SU-DHL-6 (cell line): ENCODE results near the gene RAPSN.

Experiments
- H2AFZ ChIP-seq: fragments of 200-600 bp; sonication (generic); 2 replicates; pipeline ENCODE4 v1.6.1; 2014; ENCODE audit warnings: low read depth, mild to moderate bottlenecking, moderate library complexity, mixed read lengths, antibody characterized with exemption, low read length; ENCODE audit not compliant: severe bottlenecking
- H3F3A ChIP-seq: fragments of 200-600 bp; shearing (Covaris generic); 2 replicates; pipeline ENCODE4 v1.6.0; 2016; ENCODE audit warnings: antibody characterized with exemption, mild to moderate bottlenecking; ENCODE audit not compliant: insufficient read depth
- H3K27ac ChIP-seq: fragments of 200-600 bp; sonication (generic); 2 replicates; pipeline ENCODE4 v1.5.1; 2016; ENCODE audit warnings: low read depth, mild to moderate bottlenecking, low read length, moderate library complexity, mixed read lengths
- H3K27me3 ChIP-seq: fragments of 200-600 bp; sonication (generic), shearing (Covaris generic); 2 replicates; pipeline ENCODE4 v1.6.0; 2014; ENCODE audit warnings: mild to moderate bottlenecking, low read length
- H3K36me3 ChIP-seq: fragments of 200-600 bp; sonication (generic); 2 replicates; pipeline ENCODE4 v1.6.1; 2014; ENCODE audit warnings: mild to moderate bottlenecking, low read length, mixed read lengths
- H3K4me2 ChIP-seq: fragments of 300-600, 200-600 bp; shearing (Covaris generic), sonication (generic); 2 replicates; pipeline ENCODE4 v1.6.0; 2014; ENCODE audit warnings: low read length, low read depth, mild to moderate bottlenecking; ENCODE audit not compliant: poor library complexity, severe bottlenecking
- H3K4me3 ChIP-seq: fragments of 200-600 bp; sonication (generic); 2 replicates; pipeline ENCODE4 v1.5.1; 2014; ENCODE audit warnings: antibody characterized with exemption, low read length, mild to moderate bottlenecking, mixed read lengths; ENCODE audit not compliant: insufficient read depth, poor library complexity, severe bottlenecking
- H3K79me2 ChIP-seq: fragments of 200-600 bp; sonication (generic); 2 replicates; pipeline ENCODE4 v1.6.1; 2014; ENCODE audit warnings: mild to moderate bottlenecking, low read length, moderate library complexity; ENCODE audit not compliant: insufficient read depth
- H3K9ac ChIP-seq: fragments of 200-600 bp; sonication (generic); 2 replicates; pipeline ENCODE4 v1.7.0; 2014; ENCODE audit warnings: mild to moderate bottlenecking, low read length
- H3K9me2 ChIP-seq: fragments of 200-600 bp; sonication (generic); replicated peaks from 2 replicates; pipeline ENCODE4 v1.6.1; 2014; ENCODE audit warnings: low read length; ENCODE audit not compliant: insufficient read depth
- H3K9me3 ChIP-seq: fragments of 200-600 bp; sonication (generic); 2 replicates; pipeline ENCODE4 v1.6.1; 2014; ENCODE audit warnings: low read length, mixed read lengths; ENCODE audit not compliant: insufficient read depth
- H4K20me1 ChIP-seq: fragments of 200-600 bp; sonication (generic); 2 replicates; pipeline ENCODE4 v1.6.1; 2014; ENCODE audit warnings: low read depth, mild to moderate bottlenecking, antibody characterized with exemption, low read length, moderate library complexity, mixed read lengths
- EZH2phosphoT487 ChIP-seq: fragments of 200-600 bp; sonication (generic), shearing (Covaris generic); conservative IDR thresholded peaks from 2 replicates; pipeline ENCODE4 v1.6.1; 2018; ENCODE audit warnings: mild to moderate bottlenecking, antibody characterized with exemption, low read length, moderate library complexity, mixed read lengths
- TF ChIP-seq, protein P1 (sequence below): fragments of 200-600 bp; sonication (generic); IDR thresholded peaks from one replicate; pipeline ENCODE4 v1.5.1; 2017; ENCODE audit warnings: antibody characterized with exemption, mild to moderate bottlenecking, low read length, moderate library complexity; ENCODE audit not compliant: insufficient read depth, poor library complexity, severe bottlenecking

Gene RAPSN

DNA sequence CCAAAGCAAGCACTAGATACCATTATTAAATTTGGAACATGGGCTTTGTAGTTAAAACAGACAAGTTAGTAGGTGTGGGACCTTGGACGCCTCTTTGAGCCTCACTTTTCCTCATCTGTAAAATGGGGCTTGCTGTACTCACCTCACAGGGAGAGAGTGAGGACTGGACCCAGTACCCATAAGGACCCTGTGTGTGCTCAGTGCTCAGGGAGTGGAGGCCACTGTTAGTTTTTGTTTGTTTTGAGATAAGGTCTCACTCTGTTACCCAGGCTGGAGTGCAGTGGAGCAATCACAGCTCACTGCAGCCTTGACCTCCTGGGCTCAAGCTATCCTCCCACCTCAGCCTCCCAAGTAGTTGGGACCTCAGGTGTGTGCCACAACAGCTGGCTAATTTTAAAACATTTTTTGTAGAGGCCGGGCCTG lies 8.9 kb downstream of the RAPSN start:
- Histone ChIP-seq H3K27ac (no peak overlapping the region), H3K27me3 (no peaks in the 10 kb centered on the region), H3F3A (no peaks in the 10 kb centered on the region), H3K4me3 (no peak overlapping the region), H3K9ac (no peak overlapping the region), H2AFZ (no peak overlapping the region), H3K79me2 (no peaks in the 10 kb centered on the region), H3K9me2 (no peaks in the 10 kb centered on the region), H4K20me1 (no peaks in the 10 kb centered on the region), H3K4me2 (no peak overlapping the region), H3K36me3 (no peaks in the 10 kb centered on the region), H3K9me3 (no peaks in the 10 kb centered on the region)
- TF ChIP-seq EZH2phosphoT487, result no peak
- TF ChIP-seq, protein P1, sequence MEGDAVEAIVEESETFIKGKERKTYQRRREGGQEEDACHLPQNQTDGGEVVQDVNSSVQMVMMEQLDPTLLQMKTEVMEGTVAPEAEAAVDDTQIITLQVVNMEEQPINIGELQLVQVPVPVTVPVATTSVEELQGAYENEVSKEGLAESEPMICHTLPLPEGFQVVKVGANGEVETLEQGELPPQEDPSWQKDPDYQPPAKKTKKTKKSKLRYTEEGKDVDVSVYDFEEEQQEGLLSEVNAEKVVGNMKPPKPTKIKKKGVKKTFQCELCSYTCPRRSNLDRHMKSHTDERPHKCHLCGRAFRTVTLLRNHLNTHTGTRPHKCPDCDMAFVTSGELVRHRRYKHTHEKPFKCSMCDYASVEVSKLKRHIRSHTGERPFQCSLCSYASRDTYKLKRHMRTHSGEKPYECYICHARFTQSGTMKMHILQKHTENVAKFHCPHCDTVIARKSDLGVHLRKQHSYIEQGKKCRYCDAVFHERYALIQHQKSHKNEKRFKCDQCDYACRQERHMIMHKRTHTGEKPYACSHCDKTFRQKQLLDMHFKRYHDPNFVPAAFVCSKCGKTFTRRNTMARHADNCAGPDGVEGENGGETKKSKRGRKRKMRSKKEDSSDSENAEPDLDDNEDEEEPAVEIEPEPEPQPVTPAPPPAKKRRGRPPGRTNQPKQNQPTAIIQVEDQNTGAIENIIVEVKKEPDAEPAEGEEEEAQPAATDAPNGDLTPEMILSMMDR, result no peak

DNA sequence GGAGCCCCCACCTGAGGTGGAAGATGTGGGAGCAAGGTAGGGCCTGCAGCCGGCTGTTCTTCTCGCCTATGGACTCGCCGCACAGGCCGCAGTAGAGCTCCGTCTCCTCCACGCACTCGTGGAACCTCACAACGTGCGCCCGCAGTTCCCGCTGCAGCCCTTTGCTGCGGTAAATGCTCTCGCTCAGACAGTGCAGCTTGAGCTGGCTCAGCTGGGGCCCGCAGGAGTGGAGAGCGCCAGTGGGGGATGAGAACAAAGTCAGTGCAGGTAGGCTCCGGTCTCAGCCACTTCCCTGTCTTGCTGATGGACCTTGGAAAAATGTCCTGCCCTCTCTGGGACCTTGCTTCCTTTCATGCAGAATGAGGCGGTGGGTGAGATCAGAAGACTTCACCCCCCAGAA lies 10.2 kb downstream of the RAPSN start:
- Histone ChIP-seq H3K36me3 (no peaks in the 10 kb centered on the region), H3K4me2 (no peak overlapping the region), H3K9ac (no peak overlapping the region), H3K9me2 (no peaks in the 10 kb centered on the region), H3K27ac (no peak overlapping the region), H3K4me3 (no peak overlapping the region), H4K20me1 (no peaks in the 10 kb centered on the region), H3K9me3 (no peaks in the 10 kb centered on the region), H3K27me3 (no peaks in the 10 kb centered on the region), H3F3A (no peaks in the 10 kb centered on the region), H3K79me2 (no peaks in the 10 kb centered on the region), H2AFZ (no peak overlapping the region)
- TF ChIP-seq, protein P1, result no peak
- TF ChIP-seq EZH2phosphoT487, result no peak

DNA sequence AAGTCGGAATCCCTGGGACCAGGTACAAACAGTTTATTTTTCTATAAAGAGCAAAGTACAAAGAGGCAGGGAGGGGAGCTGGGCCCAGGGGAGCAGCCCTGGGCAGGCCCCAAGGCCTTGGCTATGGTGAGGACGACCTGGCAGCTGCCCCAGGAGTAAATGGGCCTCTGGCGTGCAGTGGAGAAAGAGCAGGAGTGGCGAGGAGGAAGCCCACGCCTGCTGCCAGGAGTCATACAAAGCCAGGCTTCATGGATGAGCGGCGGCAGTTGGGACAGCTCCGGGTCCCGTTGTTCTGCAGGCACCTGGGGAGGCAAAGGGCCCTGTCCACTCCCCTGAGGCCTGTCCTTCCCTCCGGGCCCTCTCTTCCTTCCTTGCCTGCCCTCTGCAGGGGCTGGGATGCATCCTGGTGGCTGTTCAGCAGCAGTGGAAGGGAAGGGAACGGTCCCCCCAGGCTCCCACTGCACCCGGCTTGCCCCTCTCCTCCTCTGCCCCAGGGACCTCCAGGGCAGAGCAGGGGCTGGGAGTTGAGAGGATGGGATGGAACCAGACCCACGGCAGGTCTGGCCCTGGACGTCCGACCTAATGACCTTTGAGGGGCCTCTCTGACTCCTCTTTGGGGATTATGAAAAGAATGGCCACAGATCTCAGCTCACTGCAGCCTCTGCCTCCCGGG lies 11.1 kb downstream of the RAPSN start:
- Histone ChIP-seq H3F3A (no peaks in the 10 kb centered on the region), H3K79me2 (no peaks in the 10 kb centered on the region), H3K9me3 (no peaks in the 10 kb centered on the region), H4K20me1 (no peaks in the 10 kb centered on the region), H3K27me3 (no peaks in the 10 kb centered on the region), H3K4me2 (no peak overlapping the region), H3K36me3 (no peaks in the 10 kb centered on the region), H3K27ac (no peak overlapping the region), H3K9ac (no peak overlapping the region), H3K4me3 (no peak overlapping the region), H2AFZ (no peak overlapping the region), H3K9me2 (no peaks in the 10 kb centered on the region)
- TF ChIP-seq, protein P1, result no peak
- TF ChIP-seq EZH2phosphoT487, result no peak
